Psoas muscle (tissue), 8 donors: Measurements from ENCODE around the gene FHDC1. TPM values are rescaled to one million over a fixed set of nuclear protein-coding genes. Genes with fewer than 3 reads are reported as not detected.

Experiments used
- ATAC-seq, 4 donors: fragments of 200-7000 bp; cut with Tn5 transposase; one replicate each; pipeline ENCODE4 v1.9.1; 2020; ENCODE audit warnings: moderate library complexity in 3 of 4, mild to moderate bottlenecking in 2 of 4
- DNase-seq, 2 donors: peaks; one replicate each; pipeline ENCODE4 v3.0.0-alpha.2; 2020
- H3K27ac ChIP-seq: fragments of 200-600 bp; one replicate; pipeline ENCODE4 v1.8.0; 2022
- H3K27me3 ChIP-seq, 3 donors: fragments of 200-600 bp in 1 of 3; one replicate each; pipeline versions ENCODE4 v1.6.1 to v1.8.0; 2013 to 2022; ENCODE audit warnings: low read length in 2 of 3, mild to moderate bottlenecking in 2 of 3, moderate library complexity in 1 of 3; ENCODE audit not compliant: insufficient read depth in 3 of 3
- H3K36me3 ChIP-seq, 2 donors: fragments of 200-600 bp in 1 of 2; one replicate each; pipeline versions ENCODE4 v1.6.1 to v1.8.0; 2013 to 2022; ENCODE audit warnings: low read depth in 1 of 2, mild to moderate bottlenecking in 1 of 2, moderate library complexity in 1 of 2; ENCODE audit not compliant: insufficient read depth in 1 of 2
- H3K4me1 ChIP-seq: fragments of 200-600 bp; one replicate; pipeline ENCODE4 v1.8.0; 2022
- H3K4me3 ChIP-seq: fragments of 200-600 bp; one replicate; pipeline ENCODE4 v1.8.0; 2022; ENCODE audit warnings: mild to moderate bottlenecking
- H3K9me3 ChIP-seq: fragments of 200-600 bp; one replicate; pipeline ENCODE4 v1.8.0; 2022
- CTCF ChIP-seq: fragments of 200-600 bp; IDR thresholded peaks from one replicate; pipeline ENCODE4 v1.8.0; 2022; ENCODE audit warnings: antibody characterized with exemption
- WGBS, 3 donors: extraction: QIAGEN DNeasy Blood & Tissue Kit; methylation state at CpG; one replicate each; pipeline versions ENCODE4 v1.1.6 to v1.1.7; 2013; 5-methylcytosine and 5-hydroxymethylcytosine counted together
- intact Hi-C, 2 donors: fragments of 100-400 bp; cut with DNase I; formaldehyde crosslinking; loops; one replicate each; pipeline versions ENCODE4 v1.11.0 to v1.14.2; 2022
- polyA plus RNA-seq, 3 donors: library from polyadenylated mRNA; stranded (reverse); fragments of 200-250 nt; gene quantifications; one replicate each; pipeline ENCODE4 v1.2.3, GENCODE V29; 2013
- total RNA-seq, 4 donors: library from RNA; stranded (reverse); fragmentation: NEBNext Ultra II Directional in 2 of 4; extraction: Animal tissue kit (Norgen Biotek cat#: 25700) in 2 of 4; gene quantifications; one replicate each; pipeline versions ENCODE4 v1.2.1 to v1.2.4, GENCODE V29; 2021 to 2023
- donor health status: healthy with polysubstance abuse.
- donor health status: DM: no; HTN: no; CAD: no; lungs with moderate emphysema.
- donor health status: Bipolar disorder and iron deficiency.
- donor health status: healthy.
- donor health status: DM: yes; HTN: yes; CAD: no.
- donor health status: DM: no; HTN: no; CAD: no.
- donor health status: DM: no; HTN: no; CAD: no.
- donor health status: DM: yes; HTN: yes; CAD: no.

Gene FHDC1
- total and polyA plus RNA-seq, 7 donors: 0.27 to 2.8 (median 0.38) TPM

- Histone ChIP-seq H3K4me1 (no peaks in the 10 kb centered on the region), H3K36me3 (no peaks in the 10 kb centered on the region), H3K4me3 (no peak overlapping the region), H3K9me3 (no peaks in the 10 kb centered on the region), H3K27ac (no peak overlapping the region), H3K27me3 (no peaks in the 10 kb centered on the region)
- TF ChIP-seq CTCF: no peak
- WGBS, 3 donors: 61 to 69% (median 65%) methylated on average over 6 of the region's 6 CpGs
- no peak for ATAC-seq
- no peak for DNase-seq
- intact Hi-C loops: no loop called here
Measured at GRCh38 chr4:152983774-152984411, 47.8 kb downstream of the FHDC1 start.

DNA sequence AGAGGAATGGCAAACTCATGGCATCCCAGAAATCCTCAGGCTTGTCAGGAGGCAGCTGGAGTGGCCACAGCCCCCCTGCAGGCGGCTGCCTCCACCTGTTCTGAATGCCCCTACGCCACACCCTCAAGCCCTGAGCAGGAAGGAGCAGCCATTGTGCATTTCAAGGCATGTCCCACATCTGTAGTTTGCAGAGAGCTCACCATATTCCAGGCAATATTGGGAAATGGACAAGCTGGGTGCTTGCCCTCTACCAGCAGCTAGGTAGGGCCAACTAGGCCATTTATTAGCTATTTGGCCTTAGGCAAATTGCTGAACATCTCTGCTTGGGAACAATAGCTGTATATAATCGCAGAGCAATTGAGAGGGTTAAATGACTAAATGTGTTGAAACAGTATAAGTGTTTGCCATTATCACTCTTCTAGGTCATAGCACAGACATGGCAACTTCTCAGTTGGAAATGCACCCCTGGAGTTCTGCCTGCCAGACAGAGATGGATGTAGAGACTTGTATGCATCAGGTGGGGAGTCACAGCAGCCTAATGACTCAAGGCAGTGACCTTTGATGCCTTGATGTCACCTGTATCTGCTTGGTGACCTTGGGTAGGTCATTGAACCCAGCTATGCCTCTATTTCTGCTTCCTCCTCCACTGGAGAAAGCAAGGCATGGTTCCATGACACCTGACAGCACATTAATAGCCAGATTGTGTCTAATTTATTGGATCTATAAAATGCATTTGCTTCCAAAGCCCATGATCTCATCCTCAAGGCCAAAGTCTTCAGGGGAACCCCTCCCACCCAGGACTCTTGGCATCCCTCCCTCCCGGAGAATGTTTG is 52.8 kb downstream of the FHDC1 start:
- TF ChIP-seq CTCF: no peak
- H3K36me3 ChIP-seq: no peaks in the 10 kb centered on the region
- intact Hi-C loops: no loop called here
- DNase-seq: no peak
- no peaks in the 10 kb centered on the region for H3K9me3 ChIP-seq
- H3K4me3 ChIP-seq: no peak overlapping the region
- ATAC-seq: no peak
- no peaks in the 10 kb centered on the region for H3K4me1 ChIP-seq
- no peaks in the 10 kb centered on the region for H3K27me3 ChIP-seq
- no peak overlapping the region for H3K27ac ChIP-seq
- 78 to 89% (median 87%) methylated on average over 4 of the region's 4 CpGs for WGBS, 3 donors

DNA sequence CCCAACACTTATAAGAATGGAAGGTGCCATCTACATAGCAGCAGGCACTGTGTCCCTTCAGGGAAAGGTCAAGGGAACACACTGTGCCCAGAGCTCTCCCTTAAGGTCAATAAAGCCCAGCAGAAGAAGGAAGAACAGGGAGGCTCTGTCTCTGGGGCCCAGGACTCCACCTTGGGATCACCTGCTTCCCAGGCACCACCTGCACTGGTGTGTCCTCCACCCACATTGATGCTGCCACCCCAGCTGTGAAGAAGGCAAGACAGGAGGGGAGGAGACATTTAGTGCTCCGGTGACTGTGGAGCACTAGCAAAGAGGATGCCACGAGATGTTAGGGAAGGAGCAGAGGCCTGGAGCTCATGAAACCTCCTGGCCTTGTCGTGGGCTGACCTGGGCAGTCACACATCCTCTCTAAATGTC is 53.4 kb downstream of the FHDC1 start:
- no peak for TF ChIP-seq CTCF
- DNase-seq (no peak), ATAC-seq (no peak)
- Histone ChIP-seq H3K36me3 (no peaks in the 10 kb centered on the region), H3K4me1 (no peaks in the 10 kb centered on the region), H3K9me3 (no peaks in the 10 kb centered on the region), H3K27me3 (no peaks in the 10 kb centered on the region), H3K27ac (no peak overlapping the region), H3K4me3 (no peak overlapping the region)
- intact Hi-C loops: no loop called here
- WGBS, 3 donors: 75 to 86% (median 86%) methylated on average over 3 of the region's 3 CpGs

DNA sequence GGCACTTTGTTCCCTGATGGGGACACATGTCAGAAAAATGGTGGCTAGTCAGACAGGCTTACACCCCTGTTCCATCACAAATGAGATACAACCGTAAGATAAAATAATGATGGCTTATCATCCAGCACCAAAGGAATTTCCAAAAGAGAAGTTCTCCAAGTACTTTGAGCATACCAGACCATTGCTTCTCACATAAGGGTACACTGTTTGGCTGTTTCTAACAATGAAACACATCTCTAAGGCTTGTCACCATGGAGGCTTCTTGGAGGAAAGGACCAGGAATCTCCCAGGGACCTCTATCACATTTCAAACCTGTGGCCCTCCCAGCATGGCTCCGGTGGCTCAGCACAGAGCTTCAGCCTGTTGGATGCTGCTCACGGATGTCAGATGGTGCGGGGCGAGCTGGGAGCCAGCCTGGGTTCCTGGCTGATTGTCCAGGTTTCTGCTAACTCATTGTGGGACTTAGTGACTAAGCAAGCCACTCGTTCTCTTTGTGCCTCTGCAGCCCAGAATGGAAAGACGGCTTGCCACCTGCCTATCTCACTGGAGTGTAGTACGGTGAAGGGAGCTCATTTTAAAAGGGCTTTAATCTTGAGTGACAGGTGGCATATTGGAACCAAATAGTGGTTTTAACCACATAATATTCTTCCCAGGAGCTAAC is 54.5 kb downstream of the FHDC1 start:
- Histone ChIP-seq H3K4me3 (no peak overlapping the region), H3K27ac (no peak overlapping the region), H3K4me1 (no peaks in the 10 kb centered on the region), H3K27me3 (peaks cover 0 to 2% (median 0%) of the 10 kb centered on the region in 3 donors), H3K36me3 (no peaks in the 10 kb centered on the region), H3K9me3 (no peaks in the 10 kb centered on the region)
- DNase-seq (no peak), ATAC-seq (no peak)
- no peak for TF ChIP-seq CTCF
- 72 to 78% (median 77%) methylated on average over 8 of the region's 8 CpGs for WGBS, 3 donors
- intact Hi-C loops: no loop called here
